SK-N-SH (cell line): ENCODE measurements around the gene FBXO31. TPM values are rescaled to one million over a fixed set of nuclear protein-coding genes. Genes with fewer than 3 reads are reported as not detected.

ENCODE experiments used
- CTCF ChIA-PET: fragments of 300-600, 350-600 bp; formaldehyde crosslinking; extraction: SDS; loops from one replicate; lab custom pipeline; 2021; lab: Yijun Ruan, JAX
- POLR2A ChIA-PET: fragments of 350-600 bp; sonication (Branson Sonifier 250); formaldehyde crosslinking; extraction: SDS; loops from one replicate; lab custom pipeline; 2020; ENCODE audit warnings: antibody characterized with exemption, inconsistent platforms; lab: Yijun Ruan, JAX
- DNase-seq: peaks from one replicate; pipeline ENCODE4 v3.0.0; 2012
- H2AFZ ChIP-seq: fragments of 200-600 bp; sonication (generic); 2 replicates; pipeline ENCODE4 v1.8.1; 2016; ENCODE audit warnings: antibody characterized with exemption, mild to moderate bottlenecking, low read depth
- H3F3A ChIP-seq: fragments of 200-600 bp; sonication (generic); replicated peaks from 2 replicates; pipeline ENCODE3; 2016; ENCODE audit warnings: antibody characterized with exemption, mild to moderate bottlenecking; ENCODE audit not compliant: insufficient read depth
- H3K27ac ChIP-seq, 2 experiments: fragments of 200-500 bp in 1 of 2; fragments of 200-600 bp in 1 of 2; sonication (Bioruptor generic) in 1 of 2; sonication (generic), shearing (Covaris generic) in 1 of 2; 2 replicates each; pipeline versions ENCODE4 v1.5.1 to v1.6.1; 2014 to 2016; ENCODE audit warnings: low read depth in 2 of 2, inconsistent platforms in 1 of 2, low read length in 1 of 2, mild to moderate bottlenecking in 1 of 2, mixed read lengths in 1 of 2
- H3K27me3 ChIP-seq: fragments of 200-600 bp; sonication (generic), shearing (Covaris generic); 2 replicates; pipeline ENCODE4 v1.6.1; 2016; ENCODE audit warnings: mixed run types; ENCODE audit not compliant: insufficient read depth
- H3K36me3 ChIP-seq, 2 experiments: fragments of 200-500 bp in 1 of 2; fragments of 200-600 bp in 1 of 2; sonication (Bioruptor generic) in 1 of 2; sonication (generic) in 1 of 2; replicated peaks in 1 of 2; 2 replicates each; pipeline versions ENCODE3 to v1.5.1; 2014 to 2016; ENCODE audit warnings: low read length in 1 of 2, mild to moderate bottlenecking in 1 of 2; ENCODE audit not compliant: insufficient read depth in 2 of 2, control insufficient read depth in 1 of 2
- H3K4me1 ChIP-seq, 2 experiments: fragments of 200-500 bp in 1 of 2; fragments of 200-600 bp in 1 of 2; sonication (Bioruptor generic) in 1 of 2; sonication (generic), shearing (Covaris generic) in 1 of 2; 2 replicates each; pipeline versions ENCODE4 v1.5.1 to v1.6.1; 2014 to 2016; ENCODE audit warnings: low read depth in 1 of 2, low read length in 1 of 2, mixed run types in 1 of 2; ENCODE audit not compliant: insufficient read depth in 2 of 2, control insufficient read depth in 1 of 2
- H3K4me2 ChIP-seq: fragments of 200-600 bp; sonication (generic), shearing (Covaris generic); 2 replicates; pipeline ENCODE4 v1.6.1; 2017; ENCODE audit warnings: mixed run types
- H3K4me3 ChIP-seq, 2 experiments: fragments of 200-500 bp in 1 of 2; fragments of 200-600 bp in 1 of 2; sonication (Bioruptor generic) in 1 of 2; sonication (generic), shearing (Covaris generic) in 1 of 2; 2 replicates each; pipeline versions ENCODE4 v1.5.1 to v1.8.1; 2014 to 2016; ENCODE audit warnings: low read depth in 2 of 2, inconsistent platforms in 1 of 2, low read length in 1 of 2, mild to moderate bottlenecking in 1 of 2, mixed read lengths in 1 of 2, moderate library complexity in 1 of 2
- H3K79me2 ChIP-seq: fragments of 200-600 bp; sonication (generic); 2 replicates; pipeline ENCODE4 v1.8.1; 2017; ENCODE audit warnings: mild to moderate bottlenecking; ENCODE audit not compliant: insufficient read depth
- H3K9ac ChIP-seq: fragments of 200-600 bp; sonication (generic); 2 replicates; pipeline ENCODE4 v1.6.1; 2017; ENCODE audit warnings: mixed run types
- H3K9me2 ChIP-seq: fragments of 200-600 bp; sonication (generic); 2 replicates; pipeline ENCODE4 v1.6.1; 2017; ENCODE audit warnings: mixed run types
- H3K9me3 ChIP-seq: fragments of 200-600 bp; sonication (generic); 2 replicates; pipeline ENCODE4 v1.6.1; 2017; ENCODE audit warnings: mixed run types, mild to moderate bottlenecking, moderate library complexity
- H4K20me1 ChIP-seq: fragments of 200-600 bp; sonication (generic); 2 replicates; pipeline ENCODE4 v1.6.1; 2017; ENCODE audit warnings: mild to moderate bottlenecking, mixed run types; ENCODE audit not compliant: insufficient read depth
- MEF2A ChIP-seq: IDR thresholded peaks from 2 replicates; pipeline ENCODE4 v1.4.0; 2012; ENCODE audit warnings: low read depth, borderline replicate concordance
- NRF1 ChIP-seq: IDR thresholded peaks from 2 replicates; pipeline ENCODE4 v1.6.1; 2012; ENCODE audit warnings: low read depth, mild to moderate bottlenecking, low read length
- POLR2AphosphoS5 ChIP-seq: IDR thresholded peaks from 2 replicates; pipeline ENCODE4 v1.6.1; 2012; ENCODE audit warnings: low read depth, low read length
- RCOR1 ChIP-seq: fragments of 150-350 bp; IDR thresholded peaks from 2 replicates; pipeline ENCODE4 v1.6.1; 2017; ENCODE audit warnings: antibody characterized with exemption, low read length
- SIN3A ChIP-seq: IDR thresholded peaks from 2 replicates; pipeline ENCODE4 v1.6.1; 2012; ENCODE audit warnings: low read depth, mild to moderate bottlenecking, low read length, moderate library complexity, borderline replicate concordance
- TAF1 ChIP-seq: IDR thresholded peaks from 2 replicates; pipeline ENCODE4 v1.6.1; 2012; ENCODE audit warnings: low read depth, mild to moderate bottlenecking, low read length, moderate library complexity, borderline replicate concordance
- WGBS: methylation state at CpG from one replicate; pipeline ENCODE4 v1.1.6; 2017; ENCODE audit warnings: low lambda C conversion rate; 5-methylcytosine and 5-hydroxymethylcytosine counted together
- polyA plus RNA-seq, 3 experiments: library from polyadenylated mRNA; depleted of rRNA; stranded (reverse); fragments of >200 nt; gene quantifications; 2 replicates each; pipeline ENCODE4 v1.2.3, GENCODE V29; 2012
- TF ChIP-seq, protein P1 (sequence below): IDR thresholded peaks from 2 replicates; pipeline ENCODE4; 2012
- TF ChIP-seq, protein P2 (sequence below): fragments of 150-350 bp; IDR thresholded peaks from 2 replicates; pipeline ENCODE4 v1.6.1; 2017; ENCODE audit warnings: antibody characterized with exemption, low read length, low read depth, borderline replicate concordance
- TF ChIP-seq, protein P3 (sequence below): IDR thresholded peaks from 2 replicates; pipeline ENCODE4 v1.4.0; 2012; ENCODE audit warnings: low read depth, borderline replicate concordance

Gene FBXO31
- polyA plus RNA-seq, 1 of the 3 experiments (the other 2 are of a cell fraction), result 14.2 TPM

DNA sequence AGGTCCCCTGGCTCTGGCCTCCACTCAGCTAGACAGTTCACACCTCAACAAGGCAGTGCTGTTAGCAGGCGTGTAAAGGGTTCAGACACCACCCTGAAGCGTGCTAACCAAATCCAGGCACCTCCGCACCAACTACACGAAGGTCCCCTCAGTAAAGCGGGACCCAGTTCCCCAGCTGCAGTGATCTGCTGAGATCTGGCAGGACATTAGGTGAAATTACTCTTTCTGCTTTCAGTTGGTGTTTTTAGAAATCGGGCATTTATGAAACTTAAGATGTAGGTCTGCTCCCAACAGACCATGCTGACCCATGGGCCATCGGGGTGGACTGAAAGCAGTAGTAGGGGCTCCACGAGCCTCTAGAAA, 27.1 kb downstream of the FBXO31 start:
- ChIA-PET CTCF (interaction anchor here (1.5 kb wide), 1 partner anchor 8 kb away, joined by 6 read pairs; no protein-coding TSS in a partner anchor), POLR2A (no interaction called here)
- Histone ChIP-seq H3K36me3 (peaks cover 12 to 16% of the 10 kb centered on the region in 2 experiments), H3F3A (peaks cover under 1% of the 10 kb centered on the region), H3K9ac (no peak overlapping the region), H3K27me3 (no peaks in the 10 kb centered on the region), H2AFZ (no peak overlapping the region), H4K20me1 (no peaks in the 10 kb centered on the region), H3K79me2 (no peaks in the 10 kb centered on the region), H3K27ac (no peak overlapping the region), H3K4me2 (no peak overlapping the region), H3K4me3 (no peak overlapping the region), H3K4me1 (peaks cover 0 to 14% of the 10 kb centered on the region in 2 experiments; a peak in 2 of 4 replicates), H3K9me2 (no peaks in the 10 kb centered on the region), H3K9me3 (no peaks in the 10 kb centered on the region)
- 88% methylated on average over 8 of the region's 8 CpGs for WGBS
- TF ChIP-seq, protein P1, sequence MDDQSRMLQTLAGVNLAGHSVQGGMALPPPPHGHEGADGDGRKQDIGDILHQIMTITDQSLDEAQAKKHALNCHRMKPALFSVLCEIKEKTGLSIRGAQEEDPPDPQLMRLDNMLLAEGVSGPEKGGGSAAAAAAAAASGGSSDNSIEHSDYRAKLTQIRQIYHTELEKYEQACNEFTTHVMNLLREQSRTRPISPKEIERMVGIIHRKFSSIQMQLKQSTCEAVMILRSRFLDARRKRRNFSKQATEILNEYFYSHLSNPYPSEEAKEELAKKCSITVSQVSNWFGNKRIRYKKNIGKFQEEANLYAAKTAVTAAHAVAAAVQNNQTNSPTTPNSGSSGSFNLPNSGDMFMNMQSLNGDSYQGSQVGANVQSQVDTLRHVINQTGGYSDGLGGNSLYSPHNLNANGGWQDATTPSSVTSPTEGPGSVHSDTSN, result no peak
- TF ChIP-seq MEF2A, result no peak
- TF ChIP-seq, protein P2, sequence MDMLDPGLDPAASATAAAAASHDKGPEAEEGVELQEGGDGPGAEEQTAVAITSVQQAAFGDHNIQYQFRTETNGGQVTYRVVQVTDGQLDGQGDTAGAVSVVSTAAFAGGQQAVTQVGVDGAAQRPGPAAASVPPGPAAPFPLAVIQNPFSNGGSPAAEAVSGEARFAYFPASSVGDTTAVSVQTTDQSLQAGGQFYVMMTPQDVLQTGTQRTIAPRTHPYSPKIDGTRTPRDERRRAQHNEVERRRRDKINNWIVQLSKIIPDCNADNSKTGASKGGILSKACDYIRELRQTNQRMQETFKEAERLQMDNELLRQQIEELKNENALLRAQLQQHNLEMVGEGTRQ, result no peak
- DNase-seq, result no peak

DNA sequence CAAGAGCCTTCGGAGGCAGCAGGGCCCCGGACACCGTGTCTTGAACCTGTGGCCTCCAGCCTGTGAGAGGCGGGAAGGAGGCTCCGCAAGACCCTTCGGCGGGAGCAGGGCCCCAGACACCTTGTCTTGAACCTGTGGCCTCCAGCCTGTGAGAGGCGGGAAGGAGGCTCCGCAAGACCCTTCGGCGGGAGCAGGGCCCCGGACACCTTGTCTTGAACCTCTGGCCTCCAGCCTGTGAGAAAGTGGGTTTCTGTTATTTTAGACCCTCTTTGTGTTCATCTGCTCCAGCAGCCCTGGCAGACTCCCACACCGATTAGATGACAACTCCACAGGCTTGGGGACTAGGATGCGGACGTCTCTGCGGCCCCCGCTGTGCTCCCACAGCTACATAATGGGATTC, 30.0 kb downstream of the FBXO31 start:
- peaks cover 9 to 12% of the 10 kb centered on the region in 2 experiments for H3K36me3 ChIP-seq
- 94% methylated on average over 10 of the region's 17 CpGs for WGBS
- no peaks in the 10 kb centered on the region for H4K20me1 ChIP-seq
- ChIA-PET POLR2A (no interaction called here), CTCF (no interaction called here)
- no peaks in the 10 kb centered on the region for H3K27me3 ChIP-seq
- no peak for DNase-seq
- H3K4me3 ChIP-seq, result no peak overlapping the region
- no peaks in the 10 kb centered on the region for H3K9me3 ChIP-seq
- H3K4me2 ChIP-seq, result no peak overlapping the region
- peaks cover 14% of the 10 kb centered on the region; the same call in 1 of the 2 replicates for H3K79me2 ChIP-seq
- peaks cover 3% of the 10 kb centered on the region for H3F3A ChIP-seq
- no peaks in the 10 kb centered on the region for H3K9me2 ChIP-seq
- no peak overlapping the region for H3K27ac ChIP-seq
- peaks cover 0 to 30% of the 10 kb centered on the region in 2 experiments; a peak in 3 of 4 replicates for H3K4me1 ChIP-seq
- TF ChIP-seq POLR2AphosphoS5 (no peak), RCOR1 (no peak), TAF1 (no peak), SIN3A (no peak), NRF1 (no peak)
- TF ChIP-seq, protein P3, sequence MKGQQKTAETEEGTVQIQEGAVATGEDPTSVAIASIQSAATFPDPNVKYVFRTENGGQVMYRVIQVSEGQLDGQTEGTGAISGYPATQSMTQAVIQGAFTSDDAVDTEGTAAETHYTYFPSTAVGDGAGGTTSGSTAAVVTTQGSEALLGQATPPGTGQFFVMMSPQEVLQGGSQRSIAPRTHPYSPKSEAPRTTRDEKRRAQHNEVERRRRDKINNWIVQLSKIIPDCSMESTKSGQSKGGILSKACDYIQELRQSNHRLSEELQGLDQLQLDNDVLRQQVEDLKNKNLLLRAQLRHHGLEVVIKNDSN, result no peak
- TF ChIP-seq, protein P1, result no peak
- TF ChIP-seq, all 33 proteins: peak for 0
- H2AFZ ChIP-seq, result no peak overlapping the region
- no peak overlapping the region for H3K9ac ChIP-seq
